GM19043 (cell line): ENCODE measurements around the gene SPOCK2.

Experiments used
- ATAC-seq: cut with Tn5 transposase; IDR thresholded peaks from one replicate; pipeline ENCODE4 v1.9.1; 2021; ENCODE audit warnings: low read depth; ENCODE audit not compliant: unreplicated experiment

Gene SPOCK2

GRCh38 chr10:72074574-72075375, 13.6 kb downstream of the SPOCK2 start:
- ATAC-seq: no peak

- ATAC-seq: no peak
Measured at GRCh38 chr10:72073708-72074573, 14.4 kb downstream of the SPOCK2 start.

GRCh38 chr10:72072639-72073038, 15.7 kb downstream of the SPOCK2 start:
- ATAC-seq: no peak

GRCh38 chr10:72072046-72072445, 16.3 kb downstream of the SPOCK2 start:
- ATAC-seq: no peak

- ATAC-seq: no peak
Measured at GRCh38 chr10:72069751-72070526, 18.4 kb downstream of the SPOCK2 start.

GRCh38 chr10:72068901-72069446, 19.4 kb downstream of the SPOCK2 start:
- ATAC-seq: no peak

- ATAC-seq: no peak
Measured at GRCh38 chr10:72068126-72068765, 20.1 kb downstream of the SPOCK2 start.

- no peak for ATAC-seq
Measured at GRCh38 chr10:72067463-72068125, 20.8 kb downstream of the SPOCK2 start.

GRCh38 chr10:72066318-72067284, 21.8 kb downstream of the SPOCK2 start:
- no peak for ATAC-seq

GRCh38 chr10:72065439-72066025, 22.8 kb downstream of the SPOCK2 start:
- ATAC-seq: no peak

GRCh38 chr10:72063703-72064391, 24.5 kb downstream of the SPOCK2 start:
- no peak for ATAC-seq

GRCh38 chr10:72062832-72063702, 25.3 kb downstream of the SPOCK2 start:
- ATAC-seq: no peak

GRCh38 chr10:72062382-72062781, 26.0 kb downstream of the SPOCK2 start:
- ATAC-seq: no peak

- ATAC-seq: no peak
Measured at GRCh38 chr10:72061930-72062329, 26.4 kb downstream of the SPOCK2 start.

- no peak for ATAC-seq
Measured at GRCh38 chr10:72061491-72061890, 26.9 kb downstream of the SPOCK2 start.
